ENCODE data around the gene XPA.
"Not testable (repeated sequence)": the region's sequence is repeated elsewhere in the genome, so short reads cannot be mapped to it uniquely, and the experiment has no call there.

XPA gene

DNA sequence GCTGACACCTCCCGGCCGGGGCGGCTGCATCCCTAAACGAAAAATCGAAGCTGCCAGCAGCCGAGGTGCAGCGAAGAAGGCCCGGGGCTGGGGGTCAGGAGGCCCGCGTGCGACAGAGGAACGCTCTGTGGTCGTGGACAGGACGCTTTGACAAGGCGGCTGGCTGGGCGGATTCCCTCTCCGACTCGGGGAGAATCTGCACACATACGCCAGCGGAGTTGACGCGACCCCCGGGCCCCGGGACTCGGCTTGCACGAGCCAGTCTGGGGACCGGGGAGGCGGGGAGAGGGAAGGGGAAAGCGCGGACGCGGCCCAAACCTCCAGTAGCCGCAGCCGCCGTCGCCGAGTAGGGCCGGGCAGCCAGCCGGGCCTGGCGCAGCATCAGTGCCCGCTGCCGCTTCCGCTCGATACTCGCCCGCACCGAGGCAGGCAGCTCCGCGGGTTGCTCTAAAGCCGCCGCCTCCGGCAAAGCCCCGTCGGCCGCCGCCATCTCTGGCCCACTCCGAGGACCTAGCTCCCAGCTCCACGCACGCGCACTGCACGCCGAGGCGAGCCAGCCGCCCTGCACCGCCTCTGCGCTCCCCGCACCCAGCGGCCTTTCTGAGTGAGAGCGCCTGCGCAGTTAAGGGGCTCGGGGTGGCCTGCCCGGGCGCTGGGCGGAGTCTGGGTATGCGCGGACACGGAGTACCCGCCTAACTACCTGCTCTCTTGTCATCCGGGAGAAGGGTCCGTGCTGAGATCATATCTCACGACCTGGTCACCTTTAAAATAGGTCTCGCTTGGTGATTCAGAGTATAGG lies at the start of gene XPA:
XPA (minus strand) TSS at position 538 of the 799 bp plus-strand sequence; CDS start at position 490, 48 bp downstream.
- peaks cover 22% of the 10 kb centered on the region for H3K4me1 ChIP-seq (ENCODE audit: low read length)
- TF ChIP-seq EZH2phosphoT487 (IDR thresholded peaks at IDR 0.05; ENCODE audit: low read length): no peak
- TF ChIP-seq CTCF (IDR thresholded peaks at IDR 0.05; ENCODE audit: low read length): no peak
- no peak for TF ChIP-seq EZH2 (optimal IDR thresholded peaks at IDR 0.05; ENCODE audit: low read depth, low read length)
- H3K4me3 ChIP-seq (ENCODE audit: low read length): peak within 1 kb of the TSS; percentile 82
- peak within 1 kb of the TSS; percentile 79 for H2AFZ ChIP-seq (ENCODE audit: low read length)
- no peaks in the 10 kb centered on the region for H4K20me1 ChIP-seq (ENCODE audit: insufficient read depth, low read length)
- peak within 1 kb of the TSS; percentile 66; the same call in 1 of the 2 replicates for H3K27ac ChIP-seq (ENCODE audit: low read length)
- H3K9ac ChIP-seq (ENCODE audit: low read length): peak within 1 kb of the TSS; percentile 77
- H3K9me3 ChIP-seq (replicated peaks; ENCODE audit: insufficient read depth, low read length): no peaks in the 10 kb centered on the region
- H3K9me2 ChIP-seq (replicated peaks; ENCODE audit: insufficient read depth, low read length): no peaks in the 10 kb centered on the region
- H3K4me2 ChIP-seq (ENCODE audit: low read depth, low read length): peak within 1 kb of the TSS; percentile 88
- peaks cover 38% of the 10 kb centered on the region for H3K79me2 ChIP-seq (ENCODE audit: low read length)
- peak; percentile 98 for DNase-seq
- H3K27me3 ChIP-seq (replicated peaks; ENCODE audit: insufficient read depth, low read length): no peaks in the 10 kb centered on the region
- H3K36me3 ChIP-seq (replicated peaks; ENCODE audit: insufficient read depth, low read length): no peaks in the 10 kb centered on the region
- H3F3A ChIP-seq (ENCODE audit: insufficient read depth, low read length): peaks cover 13% of the 10 kb centered on the region

DNA sequence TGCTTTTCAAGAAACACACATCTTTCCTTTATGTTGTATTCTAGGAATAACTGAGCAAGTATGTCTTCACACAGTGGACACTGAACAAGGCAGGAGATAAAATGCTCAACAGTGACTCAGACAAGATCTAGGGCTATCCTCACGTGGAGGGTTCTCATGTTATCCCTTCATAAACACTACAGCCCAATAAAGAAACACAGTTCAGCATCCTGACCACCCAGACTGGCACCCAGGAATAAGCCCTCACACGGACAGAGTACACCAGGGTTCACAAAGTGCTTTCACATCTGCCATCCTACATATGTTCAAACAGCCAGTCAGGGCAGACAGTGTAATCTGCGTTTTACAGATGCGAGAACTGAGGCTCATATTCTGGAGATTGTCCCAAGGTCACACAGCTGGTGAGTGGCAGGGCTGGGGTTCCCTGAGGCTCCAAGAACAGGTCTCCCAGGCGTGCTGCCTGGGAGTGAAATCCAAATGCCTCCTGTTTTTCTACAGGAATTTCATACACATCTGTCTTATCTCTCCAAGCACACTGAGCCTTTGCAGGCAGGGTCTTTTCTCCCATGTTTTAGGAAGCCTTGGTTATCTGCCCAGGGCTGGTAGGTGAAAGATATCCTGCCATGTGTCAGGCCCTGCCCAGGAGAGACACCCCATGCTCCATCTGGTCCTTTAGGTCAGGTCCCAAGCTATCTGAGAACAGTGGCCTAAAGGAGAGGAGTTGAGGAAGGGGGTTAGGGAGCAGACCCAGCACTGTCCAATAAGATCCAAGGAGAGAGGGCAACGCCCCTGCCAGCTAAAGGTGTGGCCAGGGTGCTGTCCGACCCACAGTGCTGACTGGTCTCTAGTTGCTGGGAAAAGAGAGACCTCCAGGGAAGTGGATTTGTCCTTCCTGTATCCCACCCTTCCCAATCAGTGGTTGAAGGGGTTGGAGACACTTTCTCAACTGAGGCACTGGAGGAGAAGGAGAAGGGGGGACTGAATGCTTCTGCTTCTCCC lies 47.9 kb upstream of the XPA start:
- Histone ChIP-seq H3K4me2 (ENCODE audit: low read depth, low read length) (no peak overlapping the region), H3K79me2 (ENCODE audit: low read length) (no peaks in the 10 kb centered on the region), H2AFZ (ENCODE audit: low read length) (no peak overlapping the region), H3K27ac (ENCODE audit: low read length) (no peak overlapping the region), H3F3A (ENCODE audit: insufficient read depth, low read length) (no peaks in the 10 kb centered on the region), H3K9me3 (replicated peaks; ENCODE audit: insufficient read depth, low read length) (no peaks in the 10 kb centered on the region), H3K9ac (ENCODE audit: low read length) (no peak overlapping the region), H3K27me3 (replicated peaks; ENCODE audit: insufficient read depth, low read length) (no peaks in the 10 kb centered on the region), H4K20me1 (ENCODE audit: insufficient read depth, low read length) (no peaks in the 10 kb centered on the region), H3K9me2 (replicated peaks; ENCODE audit: insufficient read depth, low read length) (no peaks in the 10 kb centered on the region), H3K4me3 (ENCODE audit: low read length) (no peak overlapping the region), H3K36me3 (replicated peaks; ENCODE audit: insufficient read depth, low read length) (no peaks in the 10 kb centered on the region), H3K4me1 (ENCODE audit: low read length) (no peaks in the 10 kb centered on the region)
- no peak for DNase-seq
- TF ChIP-seq EZH2phosphoT487 (IDR thresholded peaks at IDR 0.05; ENCODE audit: low read length) (no peak), CTCF (IDR thresholded peaks at IDR 0.05; ENCODE audit: low read length) (no peak), EZH2 (optimal IDR thresholded peaks at IDR 0.05; ENCODE audit: low read depth, low read length) (no peak)

GRCh38 chr9:97744025-97744424 lies 46.9 kb upstream of the XPA start:
- H4K20me1 ChIP-seq (ENCODE audit: insufficient read depth, low read length); H3K9ac ChIP-seq (ENCODE audit: low read length); H3K4me3 ChIP-seq (ENCODE audit: low read length); H3K27ac ChIP-seq (ENCODE audit: low read length); H3K4me1 ChIP-seq (ENCODE audit: low read length); H3K27me3 ChIP-seq (replicated peaks; ENCODE audit: insufficient read depth, low read length); H3F3A ChIP-seq (ENCODE audit: insufficient read depth, low read length); H3K4me2 ChIP-seq (ENCODE audit: low read depth, low read length); H3K9me2 ChIP-seq (replicated peaks; ENCODE audit: insufficient read depth, low read length); H2AFZ ChIP-seq (ENCODE audit: low read length); H3K36me3 ChIP-seq (replicated peaks; ENCODE audit: insufficient read depth, low read length); DNase-seq; H3K79me2 ChIP-seq (ENCODE audit: low read length); H3K9me3 ChIP-seq (replicated peaks; ENCODE audit: insufficient read depth, low read length): not testable (repeated sequence)
